B cell (primary cell): ENCODE results near the gene TSEN2. TPM values are rescaled to one million over a fixed set of nuclear protein-coding genes. Genes with fewer than 3 reads are reported as not detected.

Source experiments
- ATAC-seq: fragments of 200-7000 bp; cut with Tn5 transposase; one replicate; pipeline ENCODE4 v1.10.0; 2021; ENCODE audit warnings: low read depth, mild to moderate bottlenecking, moderate number of reproducible peaks, moderate library complexity
- CTCF ChIA-PET: fragments of 350-600 bp; sonication (Branson Sonifier 250); formaldehyde crosslinking; loops from one replicate; lab custom pipeline; 2021; ENCODE audit warnings: antibody characterized with exemption, inconsistent platforms; lab: Charles Lee
- POLR2A ChIA-PET: fragments of 350-600 bp; sonication (Branson Sonifier 250); formaldehyde crosslinking; loops from one replicate; lab custom pipeline; 2021; ENCODE audit warnings: antibody characterized with exemption; lab: Charles Lee
- DNase-seq: peaks from one replicate; pipeline ENCODE4 v3.0.0; 2013
- H2AFZ ChIP-seq: 2 replicates; pipeline ENCODE4 v1.6.1; 2012; ENCODE audit warnings: mild to moderate bottlenecking, low read depth, low read length; ENCODE audit not compliant: insufficient read depth, poor library complexity, severe bottlenecking
- H3K27ac ChIP-seq, 2 donors: 1 replicate in 1 of 2; 2 replicates in 1 of 2; pipeline ENCODE4 v1.5.1; 2012 to 2013; ENCODE audit warnings: low read length in 2 of 2, mild to moderate bottlenecking in 2 of 2, moderate library complexity in 1 of 2
- H3K27me3 ChIP-seq, 4 experiments: fragments of 200-600 bp in 1 of 4; sonication (generic) in 1 of 4; replicated peaks in 1 of 4; 1 replicate in 2 of 4; 2 replicates in 2 of 4; pipeline versions ENCODE4 v1.6.1 to v1.7.0; 2013 to 2016; ENCODE audit warnings: low read length in 3 of 4, mild to moderate bottlenecking in 2 of 4, mixed read lengths in 1 of 4, moderate library complexity in 1 of 4; ENCODE audit not compliant: insufficient read depth in 4 of 4, control insufficient read depth in 3 of 4; ENCODE audit errors: control extremely low read depth in 1 of 4
- H3K36me3 ChIP-seq, 2 experiments: replicated peaks in 1 of 2; 1 replicate in 1 of 2; 2 replicates in 1 of 2; pipeline versions ENCODE4 v1.6.1 to v1.7.1; 2013; ENCODE audit warnings: low read length in 1 of 2; ENCODE audit not compliant: insufficient read depth in 2 of 2, control insufficient read depth in 1 of 2; ENCODE audit errors: control extremely low read depth in 1 of 2, extremely low read depth in 1 of 2
- H3K4me1 ChIP-seq, 2 donors: fragments of 200-600 bp in 1 of 2; sonication (generic) in 1 of 2; 1 replicate in 1 of 2; 2 replicates in 1 of 2; pipeline versions ENCODE4 v1.5.1 to v1.6.1; 2013 to 2017; ENCODE audit warnings: low read length in 2 of 2; ENCODE audit not compliant: control insufficient read depth in 2 of 2, insufficient read depth in 2 of 2
- H3K4me2 ChIP-seq: replicated peaks from 2 replicates; pipeline ENCODE3; 2012; ENCODE audit warnings: mild to moderate bottlenecking, low read depth, low read length; ENCODE audit not compliant: poor library complexity, severe bottlenecking
- H3K4me3 ChIP-seq, 5 experiments: fragments of 200-600 bp in 1 of 5; sonication (generic) in 1 of 5; 1 replicate in 3 of 5; 2 replicates in 2 of 5; pipeline versions ENCODE4 v1.5.1 to v1.7.0; 2011 to 2016; ENCODE audit warnings: low read length in 4 of 5, mild to moderate bottlenecking in 4 of 5, low read depth in 2 of 5, control low read depth in 1 of 5, moderate library complexity in 1 of 5; ENCODE audit not compliant: insufficient read depth in 1 of 5; ENCODE audit errors: control extremely low read depth in 1 of 5, extremely low read depth in 1 of 5
- H3K79me2 ChIP-seq: fragments of 200-600 bp; sonication (generic); one replicate; pipeline ENCODE4 v1.6.0; 2016; ENCODE audit warnings: low read length; ENCODE audit not compliant: control insufficient read depth, insufficient read depth
- H3K9ac ChIP-seq: fragments of 200-600 bp; sonication (generic); 2 replicates; pipeline ENCODE4 v1.6.1; 2017; ENCODE audit warnings: mild to moderate bottlenecking, low read length, moderate library complexity
- H3K9me3 ChIP-seq, 3 donors: one replicate each; pipeline versions ENCODE4 v1.6.1 to v1.7.1; 2013; ENCODE audit warnings: low read length in 2 of 3; ENCODE audit not compliant: control insufficient read depth in 2 of 3, insufficient read depth in 1 of 3; ENCODE audit errors: control extremely low read depth in 1 of 3
- H4K20me1 ChIP-seq: 2 replicates; pipeline ENCODE4 v1.6.0; 2012; ENCODE audit warnings: mild to moderate bottlenecking, low read length; ENCODE audit not compliant: insufficient read depth, control insufficient read depth, poor library complexity, severe bottlenecking
- H3K27ac Mint-ChIP-seq: one replicate; pipeline ENCODE4 v1.8.0; 2021; ENCODE audit warnings: mixed read lengths
- H3K27me3 Mint-ChIP-seq: one replicate; pipeline ENCODE4 v1.8.0; 2021; ENCODE audit warnings: mixed read lengths
- H3K4me1 Mint-ChIP-seq: one replicate; pipeline ENCODE4 v1.8.0; 2021; ENCODE audit warnings: mixed read lengths
- H3K4me3 Mint-ChIP-seq: one replicate; pipeline ENCODE4 v1.8.0; 2021; ENCODE audit warnings: mixed read lengths
- H3K9me3 Mint-ChIP-seq: one replicate; pipeline ENCODE4 v1.8.0; 2022; ENCODE audit warnings: mixed read lengths; ENCODE audit not compliant: insufficient read depth
- EZH2 ChIP-seq: IDR thresholded peaks from 2 replicates; pipeline ENCODE4 v1.6.1; 2012; ENCODE audit warnings: borderline replicate concordance, low read depth, mild to moderate bottlenecking, moderate library complexity, low read length; ENCODE audit not compliant: insufficient read depth, poor library complexity, severe bottlenecking
- WGBS: methylation state at CpG from one replicate; pipeline ENCODE4 v1.1.5; 2013; ENCODE audit warnings: missing lambda C conversion rate; ENCODE audit not compliant: insufficient coverage; 5-methylcytosine and 5-hydroxymethylcytosine counted together
- intact Hi-C: fragments of 100-400 bp; cut with micrococcal nuclease; formaldehyde crosslinking; loops from one replicate; pipeline ENCODE4 v1.10.0; 2022
- polyA plus RNA-seq: library from polyadenylated mRNA; depleted of rRNA; stranded (reverse); fragments of >200 nt; gene quantifications from 2 replicates; pipeline ENCODE4 v1.2.3, GENCODE V29; 2012
- total RNA-seq, 2 donors: library from RNA; stranded (reverse); fragments of 120-200 nt in 1 of 2; gene quantifications; 1 replicate in 1 of 2; 2 replicates in 1 of 2; pipeline versions ENCODE4 v1.2.3 to v1.2.4, GENCODE V29; 2013 to 2022
- TF ChIP-seq, protein P1 (sequence below): fragments of 200-600 bp; IDR thresholded peaks from one replicate; pipeline ENCODE4 v1.8.0; 2022; ENCODE audit warnings: antibody characterized with exemption, mild to moderate bottlenecking

TSEN2 gene
- total and polyA plus RNA-seq, 2 donors (not counting 1 experiment from before 2014, with no cell fraction given), result 13.4 to 17.6 TPM

DNA sequence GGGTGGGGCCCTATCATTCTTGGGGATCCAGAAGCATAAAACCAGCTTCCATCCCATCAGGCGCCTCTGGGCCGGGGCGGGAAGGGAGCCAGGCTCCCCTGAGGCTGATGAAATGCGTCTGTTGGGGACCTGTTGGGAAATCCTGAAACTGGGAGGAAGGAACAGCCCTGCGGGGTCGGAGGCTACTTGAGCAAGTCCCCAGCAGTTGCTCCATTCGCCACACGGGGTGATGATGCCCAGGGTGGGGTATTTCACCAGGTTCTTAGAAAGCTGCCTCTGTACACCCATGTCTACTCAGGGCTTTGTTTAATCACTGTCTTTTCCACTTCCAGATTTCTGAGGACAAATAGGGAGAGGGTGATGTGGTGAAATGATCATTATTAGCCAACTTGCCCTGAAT is 25.4 kb upstream of the TSEN2 start:
- no peak overlapping the region for H3K9ac ChIP-seq

DNA sequence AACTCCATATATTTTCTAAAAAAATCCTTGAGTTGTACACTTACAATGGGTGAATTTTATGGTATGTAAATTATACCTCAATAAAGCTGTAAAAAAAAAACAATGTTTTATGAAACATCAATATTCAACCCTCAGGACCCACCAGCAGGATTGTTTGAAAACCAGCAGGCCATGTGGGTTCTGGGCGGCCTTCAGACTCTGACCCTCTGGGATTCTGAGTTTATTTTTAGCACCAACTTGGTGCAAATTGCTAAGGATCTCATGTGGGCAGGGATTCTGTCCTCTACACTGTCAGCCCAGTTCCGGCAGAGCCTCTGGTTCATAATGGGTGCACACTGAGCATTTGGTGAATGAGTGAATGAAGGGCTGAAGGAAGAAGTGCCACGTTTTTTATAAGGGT is 24.2 kb upstream of the TSEN2 start:
- Histone ChIP-seq H3K27ac (no peak overlapping the region), H3K9me3 (no peaks in the 10 kb centered on the region), H4K20me1 (no peaks in the 10 kb centered on the region), H3K79me2 (no peaks in the 10 kb centered on the region), H3K4me2 (no peak overlapping the region), H3K36me3 (no peaks in the 10 kb centered on the region), H3K27me3 (no peaks in the 10 kb centered on the region), H3K9ac (no peak overlapping the region), H3K4me1 (peaks cover 0 to 5% of the 10 kb centered on the region in 2 donors), H3K4me3 (no peak overlapping the region), H2AFZ (no peak overlapping the region)
- POLR2A ChIA-PET, result no interaction called here
- TF ChIP-seq EZH2, result no peak
- TF ChIP-seq, protein P1, sequence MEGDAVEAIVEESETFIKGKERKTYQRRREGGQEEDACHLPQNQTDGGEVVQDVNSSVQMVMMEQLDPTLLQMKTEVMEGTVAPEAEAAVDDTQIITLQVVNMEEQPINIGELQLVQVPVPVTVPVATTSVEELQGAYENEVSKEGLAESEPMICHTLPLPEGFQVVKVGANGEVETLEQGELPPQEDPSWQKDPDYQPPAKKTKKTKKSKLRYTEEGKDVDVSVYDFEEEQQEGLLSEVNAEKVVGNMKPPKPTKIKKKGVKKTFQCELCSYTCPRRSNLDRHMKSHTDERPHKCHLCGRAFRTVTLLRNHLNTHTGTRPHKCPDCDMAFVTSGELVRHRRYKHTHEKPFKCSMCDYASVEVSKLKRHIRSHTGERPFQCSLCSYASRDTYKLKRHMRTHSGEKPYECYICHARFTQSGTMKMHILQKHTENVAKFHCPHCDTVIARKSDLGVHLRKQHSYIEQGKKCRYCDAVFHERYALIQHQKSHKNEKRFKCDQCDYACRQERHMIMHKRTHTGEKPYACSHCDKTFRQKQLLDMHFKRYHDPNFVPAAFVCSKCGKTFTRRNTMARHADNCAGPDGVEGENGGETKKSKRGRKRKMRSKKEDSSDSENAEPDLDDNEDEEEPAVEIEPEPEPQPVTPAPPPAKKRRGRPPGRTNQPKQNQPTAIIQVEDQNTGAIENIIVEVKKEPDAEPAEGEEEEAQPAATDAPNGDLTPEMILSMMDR, result no peak
- intact Hi-C loops, result no loop called here
- Mint-ChIP-seq H3K9me3 (no peaks in the 10 kb centered on the region), H3K4me1 (no peaks in the 10 kb centered on the region), H3K27ac (no peak overlapping the region), H3K27me3 (no peaks in the 10 kb centered on the region), H3K4me3 (no peak overlapping the region)
- ATAC-seq (no peak), DNase-seq (no peak)
- CTCF ChIA-PET, result no interaction called here
- 83% methylated on average over 3 of the region's 3 CpGs for WGBS

More for the DNA sequence above, 25.4 kb upstream of the TSEN2 start:
- H3K27me3 Mint-ChIP-seq, result no peaks in the 10 kb centered on the region
- no peak for DNase-seq
- 91% methylated on average over 6 of the region's 8 CpGs for WGBS
- no peak overlapping the region for H2AFZ ChIP-seq
- no peaks in the 10 kb centered on the region for H3K36me3 ChIP-seq
- ChIA-PET POLR2A (no interaction called here), CTCF (no interaction called here)
- H3K9me3 Mint-ChIP-seq, result no peaks in the 10 kb centered on the region
- H3K4me1 ChIP-seq, result peaks cover 0 to 5% of the 10 kb centered on the region in 2 donors
- no peaks in the 10 kb centered on the region for H3K4me1 Mint-ChIP-seq
- H3K9me3 ChIP-seq, result no peaks in the 10 kb centered on the region
- H3K4me2 ChIP-seq, result no peak overlapping the region
- H3K27ac ChIP-seq, result no peak overlapping the region
- intact Hi-C loops, result no loop called here
- no peaks in the 10 kb centered on the region for H3K27me3 ChIP-seq
- H3K4me3 Mint-ChIP-seq, result no peak overlapping the region
- no peaks in the 10 kb centered on the region for H3K79me2 ChIP-seq
- no peak overlapping the region for H3K4me3 ChIP-seq
- ATAC-seq, result no peak
- no peak overlapping the region for H3K27ac Mint-ChIP-seq
- no peaks in the 10 kb centered on the region for H4K20me1 ChIP-seq
- TF ChIP-seq, protein P1, result no peak
- TF ChIP-seq EZH2, result no peak
